Activated naive CD8-positive, alpha-beta T cell treated with anti-CD3 and anti-CD28 coated beads, Interleukin-2, amount 50 U/mL, for 16 hours (primary cell): ENCODE results near the gene CYP4Z1.
"Not testable (repeated sequence)": the region's sequence is repeated elsewhere in the genome, so short reads cannot be mapped to it uniquely, and the experiment has no call there.

Source experiments
- DNase-seq: peaks from one replicate; pipeline ENCODE4 v3.0.0-alpha.2; 2020; ENCODE audit warnings: low read depth, low spot score

CYP4Z1 gene

DNA sequence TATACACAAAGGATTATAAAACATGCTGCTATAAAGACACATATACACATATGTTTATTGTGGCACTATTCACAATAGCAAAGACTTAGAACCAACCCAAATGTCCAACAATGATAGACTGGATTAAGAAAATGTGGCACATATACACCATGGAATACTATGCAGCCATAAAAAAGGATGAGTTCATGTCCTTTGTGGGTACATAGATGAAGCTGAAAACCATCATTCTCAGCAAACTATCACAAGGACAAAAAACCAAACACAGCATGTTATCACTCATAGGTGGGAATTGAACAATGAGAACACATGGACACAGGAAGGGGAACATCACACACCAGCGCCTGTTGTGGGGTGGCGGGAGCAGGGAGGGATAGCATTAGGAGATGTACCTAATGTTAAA, 60.0 kb downstream of the CYP4Z1 start:
- DNase-seq: not testable (repeated sequence)

DNA sequence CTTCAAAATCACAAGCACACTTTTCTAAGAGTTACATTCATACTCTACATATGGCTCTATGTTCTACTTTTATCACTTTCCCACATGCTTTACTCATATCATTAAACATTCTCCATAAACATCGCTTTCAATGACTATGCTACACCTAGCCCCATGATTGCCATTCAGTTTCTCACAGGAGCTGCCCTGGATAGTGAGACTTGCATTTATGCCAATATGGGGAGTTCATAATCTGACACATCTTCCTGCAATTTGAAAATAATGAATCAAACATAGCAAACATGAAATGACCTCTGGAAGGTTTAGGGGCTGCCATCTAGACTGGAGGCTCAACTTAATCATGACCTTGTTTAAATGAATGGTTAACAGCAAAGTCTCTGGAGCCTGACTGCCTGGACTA, 61.2 kb downstream of the CYP4Z1 start:
- no peak for DNase-seq

DNA sequence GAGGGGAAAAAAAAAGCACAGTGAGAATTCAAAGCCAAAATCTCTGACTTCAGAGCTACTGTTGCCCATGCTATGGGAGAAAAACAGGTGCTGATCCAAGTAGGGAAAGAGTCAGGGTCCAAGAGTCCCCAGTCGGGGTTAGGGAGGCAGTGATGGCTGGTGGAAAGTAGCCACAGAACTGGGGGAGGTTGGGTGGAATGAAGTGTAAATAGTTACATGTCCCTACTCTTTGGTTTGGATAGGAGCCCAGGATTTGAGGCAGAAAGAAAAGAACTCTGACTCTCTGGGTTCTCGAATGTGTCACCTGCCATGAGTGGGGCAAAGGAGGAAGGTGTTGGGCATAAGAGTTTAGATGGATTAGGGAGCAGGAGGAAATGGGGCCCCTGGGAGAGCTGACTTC, 61.8 kb downstream of the CYP4Z1 start:
- DNase-seq: not testable (repeated sequence)

DNA sequence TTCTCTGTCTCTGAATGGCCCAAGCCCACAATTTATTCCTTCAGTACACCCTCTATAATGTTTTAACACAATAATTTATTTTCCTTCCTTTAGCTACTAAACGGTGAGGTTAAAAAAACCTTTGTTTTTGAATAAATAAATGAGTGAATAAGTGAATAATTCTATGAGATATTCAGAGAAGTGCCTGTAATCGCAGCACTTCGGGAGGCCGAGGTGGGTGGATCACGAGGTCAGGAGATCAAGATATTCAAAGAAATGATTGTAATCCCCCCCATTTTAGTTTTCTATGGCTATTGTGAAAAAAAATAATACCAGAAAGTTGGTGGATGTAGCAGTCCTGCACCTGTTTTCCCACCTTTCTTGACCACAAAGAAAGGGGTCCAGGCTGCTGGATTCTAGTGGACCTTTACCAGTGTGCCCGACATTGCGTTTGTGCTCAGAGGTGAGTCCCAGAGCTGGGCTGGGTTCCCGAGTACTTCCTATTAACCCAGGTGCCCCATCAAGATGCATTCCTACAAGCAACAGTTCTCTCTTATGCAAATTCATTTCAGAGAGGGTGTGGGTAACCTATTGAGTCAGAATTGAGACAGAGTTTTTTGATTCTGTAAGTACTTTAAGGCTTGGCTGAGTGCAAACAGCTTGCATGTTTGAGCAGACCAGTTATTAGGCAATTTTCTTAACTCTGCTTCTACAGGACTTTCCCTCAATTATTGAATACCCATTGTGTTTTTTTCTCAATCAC, 62.6 kb downstream of the CYP4Z1 start:
- not testable (repeated sequence) for DNase-seq

DNA sequence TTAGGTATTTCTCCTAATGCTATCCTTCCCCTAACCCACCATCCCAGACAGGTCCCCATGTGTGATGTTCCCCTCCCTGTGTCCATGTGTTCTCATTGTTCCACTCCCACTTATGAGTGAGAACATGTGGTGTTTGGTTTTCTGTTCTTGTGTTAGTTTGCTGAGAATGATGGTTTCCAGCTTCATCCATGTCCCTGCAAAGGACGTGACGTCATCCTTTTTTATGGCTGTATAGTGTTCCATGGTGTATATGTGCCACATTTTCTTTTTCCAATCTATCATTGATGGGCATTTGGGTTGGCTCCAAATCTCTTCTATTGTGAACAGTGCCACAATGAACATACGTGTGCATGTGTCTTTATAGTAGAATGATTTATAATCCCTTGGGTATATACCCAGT, 65.6 kb downstream of the CYP4Z1 start:
- DNase-seq: not testable (repeated sequence)

DNA sequence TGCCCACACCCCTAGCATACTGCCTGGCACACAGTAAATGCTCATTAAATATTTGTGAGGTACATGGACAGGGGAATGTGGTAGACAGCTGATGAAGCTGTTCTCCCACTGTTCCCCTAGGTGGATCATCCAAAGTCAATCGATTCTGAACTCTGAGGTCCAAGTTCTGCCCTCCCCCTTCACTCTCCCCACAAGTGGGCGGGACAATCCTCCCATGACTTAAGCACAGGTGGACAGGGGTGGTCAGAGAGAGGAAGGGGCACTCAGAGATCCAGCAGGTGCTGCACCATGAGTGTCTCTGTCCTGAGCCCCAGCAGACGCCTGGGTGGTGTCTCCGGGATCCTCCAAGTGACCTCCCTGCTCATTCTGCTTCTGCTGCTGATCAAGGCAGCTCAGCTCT, 70.2 kb downstream of the CYP4Z1 start, which contains the start of gene CYP4A22:
Gene CYP4A22, plus strand, starts transcription at position 244 of the 400 bp plus-strand sequence. Its CDS starts 45 bp downstream, at position 289.
- no peak for DNase-seq

DNA sequence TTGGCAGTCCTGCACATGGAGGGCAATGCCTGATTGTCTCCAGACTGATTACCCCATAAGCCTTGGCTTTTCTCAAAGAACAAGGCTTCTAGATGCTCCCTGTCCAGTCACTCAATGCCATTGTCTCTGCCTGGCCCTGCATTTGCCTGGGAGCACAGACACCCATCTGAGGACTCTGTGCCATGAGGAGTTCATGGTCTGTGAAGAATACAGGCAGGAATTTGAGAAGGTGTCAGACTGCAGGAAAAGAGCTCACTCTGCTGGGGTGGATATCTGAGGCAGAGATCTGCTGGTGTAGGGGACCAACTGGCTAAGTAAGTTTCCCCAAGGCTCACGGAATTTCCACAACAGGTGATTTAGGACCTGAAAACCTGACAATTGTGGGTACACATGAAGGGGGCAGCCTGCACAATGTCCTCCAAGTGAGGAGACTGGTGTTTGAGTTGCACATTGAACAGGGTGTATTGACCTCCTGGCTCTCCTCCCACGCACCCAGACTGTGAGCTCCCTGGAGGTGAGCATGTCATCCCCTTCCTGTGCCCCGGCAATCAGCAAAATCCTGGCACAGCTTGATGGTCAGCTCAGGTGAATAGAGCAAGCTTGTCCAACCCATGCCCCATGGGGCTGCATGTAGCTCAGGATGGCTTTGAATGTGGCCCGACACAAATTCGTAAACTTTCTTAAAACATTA, 71.0 kb downstream of the CYP4Z1 start:
- DNase-seq: no peak

DNA sequence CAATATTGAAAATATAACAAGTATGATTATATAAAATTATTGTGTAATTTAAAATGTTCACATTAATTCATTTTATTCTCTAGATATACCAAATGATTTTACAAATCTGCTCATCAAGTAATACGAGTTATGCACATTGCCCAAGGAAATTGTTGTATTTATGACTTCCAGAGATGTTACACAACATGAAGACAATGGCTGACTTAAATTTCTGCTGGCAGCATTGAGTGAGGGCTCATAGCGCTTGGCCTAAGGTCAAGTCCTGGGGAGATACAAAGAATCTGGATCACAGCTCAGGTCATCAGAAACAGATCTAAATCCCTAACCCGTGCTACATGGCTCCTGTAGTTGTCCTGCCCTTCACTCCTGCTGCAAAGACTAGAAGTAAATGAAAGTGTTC, 73.3 kb downstream of the CYP4Z1 start:
- DNase-seq: not testable (repeated sequence)

DNA sequence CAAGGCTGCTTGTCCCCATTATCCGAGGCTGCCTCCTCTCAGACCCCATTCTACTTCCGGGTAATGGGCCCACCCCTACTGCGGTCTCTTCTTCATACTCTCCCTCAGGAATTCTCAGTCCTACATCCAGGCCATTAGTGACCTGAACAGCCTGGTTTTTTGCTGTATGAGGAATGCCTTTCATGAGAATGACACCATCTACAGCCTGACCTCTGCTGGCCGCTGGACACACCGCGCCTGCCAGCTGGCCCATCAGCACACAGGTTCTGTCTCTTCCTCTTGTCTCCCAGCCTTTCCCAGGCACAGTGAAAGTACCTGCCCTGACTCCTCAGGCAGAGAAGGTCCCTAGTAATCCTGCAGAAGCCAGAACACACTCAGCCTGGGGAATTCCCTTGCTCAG, 76.6 kb downstream of the CYP4Z1 start:
- DNase-seq: not testable (repeated sequence)

DNA sequence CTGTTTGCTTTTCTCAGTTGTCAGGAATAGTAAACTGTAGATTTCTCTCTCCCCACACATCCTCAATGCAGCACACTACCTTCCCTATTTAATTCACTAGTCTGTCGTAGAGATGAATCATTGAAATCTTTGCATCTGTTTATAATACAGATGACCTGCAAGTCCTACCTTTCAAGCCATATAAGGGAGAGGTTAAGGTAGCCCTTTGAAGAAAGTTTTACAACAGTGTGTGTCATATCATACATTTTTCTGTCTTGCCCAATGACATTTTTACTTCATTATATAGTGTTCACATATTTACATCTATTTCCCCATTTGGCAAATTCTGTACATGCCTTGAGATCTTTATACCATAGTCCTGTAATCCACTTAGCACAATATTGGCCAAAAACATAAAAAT, 79.5 kb downstream of the CYP4Z1 start:
- not testable (repeated sequence) for DNase-seq

DNA sequence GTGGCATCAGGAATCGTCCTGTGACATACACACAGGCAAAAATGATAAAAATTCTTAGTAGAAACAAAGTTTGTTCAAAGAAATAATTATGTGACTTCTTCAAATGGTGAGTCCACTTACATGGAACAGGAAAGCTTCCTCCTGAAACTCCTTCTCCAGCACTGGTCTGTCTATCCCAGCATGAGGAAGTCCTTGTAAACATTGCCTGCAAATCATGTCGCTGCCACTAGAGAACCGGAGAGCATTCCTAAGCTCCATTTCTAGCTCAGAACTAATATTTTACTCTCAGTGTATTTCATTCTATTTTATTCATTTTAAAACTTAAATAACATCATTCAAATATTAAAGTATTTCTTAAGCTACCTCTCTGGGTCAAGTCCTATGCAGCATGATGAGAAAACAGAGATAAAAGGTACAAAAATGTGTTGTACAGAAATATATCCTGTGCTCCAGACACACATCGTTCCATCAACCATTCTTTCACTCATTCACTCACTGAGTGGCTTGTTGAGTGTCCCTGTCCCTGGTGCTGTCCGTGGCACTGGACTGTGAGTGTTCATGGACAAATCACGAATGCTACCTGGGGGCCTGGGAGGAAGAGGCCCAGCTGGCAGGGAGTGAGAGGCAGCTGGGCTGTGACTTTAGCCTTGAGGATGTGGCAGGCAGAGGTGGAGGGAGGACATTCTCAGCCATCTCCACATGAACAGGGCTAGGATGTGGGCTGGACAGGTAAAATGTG, 80.2 kb downstream of the CYP4Z1 start:
- no peak for DNase-seq

DNA sequence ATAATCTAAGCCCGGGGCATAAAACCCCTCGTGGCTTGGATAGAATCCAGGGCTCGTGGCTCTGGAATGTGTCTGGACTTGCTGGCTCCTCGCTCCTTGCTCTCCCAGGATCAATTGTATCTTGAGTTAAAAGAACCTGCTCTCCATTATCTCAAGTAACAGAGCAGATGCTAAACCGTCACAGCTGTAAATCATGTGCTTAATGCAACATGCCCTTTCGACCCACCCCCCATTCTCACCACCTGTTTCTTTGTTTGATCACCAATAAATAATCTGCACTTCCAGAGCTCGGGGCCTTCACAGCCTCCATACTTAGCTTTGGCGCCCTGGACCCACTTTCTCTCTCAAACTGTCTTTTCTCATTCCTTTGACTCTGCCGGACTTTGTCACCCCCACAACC, 82.1 kb downstream of the CYP4Z1 start:
- not testable (repeated sequence) for DNase-seq

DNA sequence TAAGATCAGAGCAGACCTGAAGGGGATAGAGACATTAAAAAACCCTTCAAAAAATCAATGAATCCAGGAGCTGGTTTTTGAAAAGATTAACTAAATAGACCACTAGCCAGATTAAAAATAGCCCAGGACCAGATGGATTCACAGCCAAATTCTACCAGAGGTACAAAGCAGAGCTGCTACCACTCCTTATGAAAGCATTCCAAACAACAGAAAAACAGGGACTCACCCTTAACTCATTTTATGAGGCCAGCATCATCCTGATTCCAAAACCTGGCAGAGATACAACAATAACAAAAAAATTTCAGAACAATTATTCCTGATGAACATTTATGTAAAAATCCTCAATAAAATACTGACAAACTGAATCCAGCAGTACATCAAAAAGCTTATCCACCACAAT, 89.4 kb downstream of the CYP4Z1 start:
- not testable (repeated sequence) for DNase-seq

DNA sequence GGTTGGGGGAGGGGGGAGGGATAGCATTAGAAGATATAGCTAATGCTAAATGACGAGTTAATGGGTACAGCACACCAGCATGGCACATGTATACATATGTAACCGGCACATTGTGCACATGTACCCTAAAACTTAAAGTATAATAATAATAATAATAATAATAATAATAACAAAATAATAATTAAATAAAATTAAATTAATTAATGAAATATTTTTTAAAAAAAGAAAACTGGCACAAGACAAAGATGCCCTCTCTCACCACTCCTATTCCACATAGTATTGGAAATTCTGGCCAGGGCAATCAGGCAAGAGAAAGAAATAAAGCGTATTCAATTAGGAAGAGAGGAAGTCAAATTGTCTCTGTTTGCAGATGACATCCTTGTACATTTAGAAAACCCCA, 90.9 kb downstream of the CYP4Z1 start:
- not testable (repeated sequence) for DNase-seq

DNA sequence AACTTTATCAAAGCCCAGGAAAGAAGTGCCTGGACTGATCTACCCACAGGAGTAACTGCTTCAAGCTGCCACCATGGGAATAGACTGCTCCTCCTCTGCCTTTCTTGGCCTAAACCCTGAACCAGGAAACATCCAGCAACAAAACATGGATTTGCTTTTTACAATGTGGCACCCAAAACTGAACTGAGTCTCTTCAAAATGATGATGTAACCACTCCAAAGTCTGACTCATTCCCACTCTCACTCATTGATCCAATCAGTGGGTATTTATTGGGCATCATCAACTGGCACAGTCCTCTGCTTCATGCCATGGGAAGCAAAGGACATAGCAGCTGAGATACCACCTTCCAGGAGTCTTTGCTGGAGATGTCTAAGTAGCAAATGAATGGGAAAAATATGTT, 93.7 kb downstream of the CYP4Z1 start:
- DNase-seq: no peak

DNA sequence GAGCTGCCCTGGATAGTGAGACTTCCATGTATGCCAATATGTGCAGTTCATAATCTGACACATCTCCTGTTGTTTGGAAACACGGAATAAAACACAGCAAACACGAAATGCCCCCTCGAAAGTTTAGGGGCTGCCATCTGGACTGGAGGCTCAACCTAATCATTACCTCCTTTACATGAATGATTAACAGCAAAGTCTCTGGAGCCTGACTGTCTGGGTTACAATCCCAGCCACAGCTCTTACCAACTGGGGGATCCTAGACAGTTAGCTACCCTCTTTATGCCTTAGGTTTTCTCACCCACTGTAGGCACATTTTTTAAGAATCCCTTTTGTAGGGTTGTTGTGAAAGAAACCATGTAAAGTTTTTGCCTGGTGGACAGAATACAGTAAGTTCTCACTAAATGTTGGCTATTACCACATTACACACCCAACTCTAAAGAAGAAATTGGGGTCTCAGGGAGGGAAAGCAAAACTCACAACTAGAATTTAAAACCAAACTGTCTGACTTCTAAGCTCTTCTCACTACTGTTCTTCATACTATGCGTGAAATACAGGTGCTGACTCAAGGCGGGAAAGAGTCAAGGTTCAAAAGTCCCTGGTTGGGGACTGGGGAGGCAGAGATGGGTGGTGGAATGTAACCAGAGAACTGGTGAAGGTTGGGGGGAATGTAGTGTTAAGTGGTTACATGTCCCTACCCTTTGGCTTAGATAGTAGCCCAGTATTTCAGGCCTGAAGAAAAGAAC, 94.4 kb downstream of the CYP4Z1 start:
- no peak for DNase-seq

DNA sequence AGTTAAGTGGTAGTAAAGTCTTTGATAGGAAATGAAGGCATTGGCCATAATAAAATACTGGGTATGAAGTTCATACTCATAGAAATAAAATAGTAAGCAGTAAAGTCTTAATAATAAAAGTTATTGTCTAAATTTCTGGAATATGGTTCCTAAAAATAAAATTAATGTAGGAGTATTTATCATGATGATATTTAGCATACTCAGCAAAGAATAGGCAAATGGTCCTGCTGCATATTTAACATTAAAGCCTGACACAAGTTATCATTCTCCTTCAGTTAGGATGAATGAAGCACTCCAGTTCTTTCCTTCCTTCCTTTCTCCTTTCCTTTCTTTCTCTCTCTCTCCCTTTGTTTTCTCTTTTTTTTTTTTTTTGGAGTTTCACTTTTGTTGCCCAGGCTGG, 97.5 kb downstream of the CYP4Z1 start:
- DNase-seq: no peak
